ENCODE results near the gene PLBD2. TPM values are rescaled to one million over a fixed set of nuclear protein-coding genes. Genes with fewer than 3 reads are reported as not detected.

Gene PLBD2
- total and polyA plus RNA-seq, 2 donors (not counting 1 experiment from before 2014, with no cell fraction given): 11.9 to 35.5 TPM

- Histone ChIP-seq H4K20me1 (ENCODE audit: control insufficient read depth, extremely low read depth, insufficient read depth, low read length) (no peaks in the 10 kb centered on the region), H3K9me3 (ENCODE audit: control insufficient read depth, insufficient read depth, low read depth, low read length) (no peaks in the 10 kb centered on the region), H2AFZ (ENCODE audit: low read length) (no peak overlapping the region), H3K4me1 (ENCODE audit: control insufficient read depth, extremely low read depth, insufficient read depth, low read length) (no peaks in the 10 kb centered on the region), H3K9ac (ENCODE audit: insufficient read depth, low read length) (no peak overlapping the region), H3K27ac (ENCODE audit: insufficient read depth, low read length) (no peak overlapping the region), H3K4me3 (replicated peaks in 1 of 4; ENCODE audit: control extremely low read depth in 1 of 4, insufficient read depth in 1 of 4, low read depth in 3 of 4, low read length in 4 of 4) (no peak overlapping the region), H3K4me2 (ENCODE audit: extremely low read depth, insufficient read depth, low read length) (no peak overlapping the region), H3K36me3 (ENCODE audit: control insufficient read depth, insufficient read depth, low read length) (no peaks in the 10 kb centered on the region), H3K79me2 (ENCODE audit: control insufficient read depth, insufficient read depth, low read length) (no peaks in the 10 kb centered on the region), H3K27me3 (ENCODE audit: control insufficient read depth, insufficient read depth, low read length) (peaks cover 3% of the 10 kb centered on the region)
- no peak for TF ChIP-seq CTCF (conservative IDR thresholded peaks at IDR 0.05 in 1 of 2, IDR thresholded peaks at IDR 0.05 in 1 of 2; ENCODE audit: low read depth in 1 of 2, low read length in 2 of 2)
- no peak for TF ChIP-seq EZH2 (IDR thresholded peaks at IDR 0.05; ENCODE audit: low read length, missing control alignments)
- no peak for DNase-seq (ENCODE audit: low read depth in 2 of 2)
Observed at GRCh38 chr12:113398346-113399290, 40.2 kb downstream of the PLBD2 start.

- no peak overlapping the region for H3K9ac ChIP-seq (ENCODE audit: insufficient read depth, low read length)
- H3K36me3 ChIP-seq (ENCODE audit: control insufficient read depth, insufficient read depth, low read length): no peaks in the 10 kb centered on the region
- peaks cover 3% of the 10 kb centered on the region for H3K27me3 ChIP-seq (ENCODE audit: control insufficient read depth, insufficient read depth, low read length)
- no peaks in the 10 kb centered on the region for H3K9me3 ChIP-seq (ENCODE audit: control insufficient read depth, insufficient read depth, low read depth, low read length)
- H3K79me2 ChIP-seq (ENCODE audit: control insufficient read depth, insufficient read depth, low read length): no peaks in the 10 kb centered on the region
- H4K20me1 ChIP-seq (ENCODE audit: control insufficient read depth, extremely low read depth, insufficient read depth, low read length): no peaks in the 10 kb centered on the region
- no peak overlapping the region for H3K27ac ChIP-seq (ENCODE audit: insufficient read depth, low read length)
- H3K4me1 ChIP-seq (ENCODE audit: control insufficient read depth, extremely low read depth, insufficient read depth, low read length): no peaks in the 10 kb centered on the region
- no peak overlapping the region for H3K4me3 ChIP-seq (replicated peaks in 1 of 4; ENCODE audit: control extremely low read depth in 1 of 4, insufficient read depth in 1 of 4, low read depth in 3 of 4, low read length in 4 of 4)
- no peak for DNase-seq (ENCODE audit: low read depth in 2 of 2)
- H2AFZ ChIP-seq (ENCODE audit: low read length): no peak overlapping the region
- H3K4me2 ChIP-seq (ENCODE audit: extremely low read depth, insufficient read depth, low read length): no peak overlapping the region
- TF ChIP-seq CTCF (conservative IDR thresholded peaks at IDR 0.05 in 1 of 2, IDR thresholded peaks at IDR 0.05 in 1 of 2; ENCODE audit: low read depth in 1 of 2, low read length in 2 of 2) (no peak), EZH2 (IDR thresholded peaks at IDR 0.05; ENCODE audit: low read length, missing control alignments) (no peak)
Observed at GRCh38 chr12:113399490-113399889, 41.1 kb downstream of the PLBD2 start.

- H2AFZ ChIP-seq (ENCODE audit: low read length): no peak overlapping the region
- DNase-seq (ENCODE audit: low read depth in 2 of 2): no peak
- no peaks in the 10 kb centered on the region for H4K20me1 ChIP-seq (ENCODE audit: control insufficient read depth, extremely low read depth, insufficient read depth, low read length)
- no peak overlapping the region for H3K4me2 ChIP-seq (ENCODE audit: extremely low read depth, insufficient read depth, low read length)
- no peak overlapping the region for H3K4me3 ChIP-seq (replicated peaks in 1 of 4; ENCODE audit: control extremely low read depth in 1 of 4, insufficient read depth in 1 of 4, low read depth in 3 of 4, low read length in 4 of 4)
- TF ChIP-seq CTCF (conservative IDR thresholded peaks at IDR 0.05 in 1 of 2, IDR thresholded peaks at IDR 0.05 in 1 of 2; ENCODE audit: low read depth in 1 of 2, low read length in 2 of 2): no peak
- no peak for TF ChIP-seq EZH2 (IDR thresholded peaks at IDR 0.05; ENCODE audit: low read length, missing control alignments)
- H3K79me2 ChIP-seq (ENCODE audit: control insufficient read depth, insufficient read depth, low read length): no peaks in the 10 kb centered on the region
- no peaks in the 10 kb centered on the region for H3K4me1 ChIP-seq (ENCODE audit: control insufficient read depth, extremely low read depth, insufficient read depth, low read length)
- H3K9ac ChIP-seq (ENCODE audit: insufficient read depth, low read length): no peak overlapping the region
- H3K27ac ChIP-seq (ENCODE audit: insufficient read depth, low read length): no peak overlapping the region
- H3K27me3 ChIP-seq (ENCODE audit: control insufficient read depth, insufficient read depth, low read length): peaks cover 3% of the 10 kb centered on the region
- H3K9me3 ChIP-seq (ENCODE audit: control insufficient read depth, insufficient read depth, low read depth, low read length): no peaks in the 10 kb centered on the region
- no peaks in the 10 kb centered on the region for H3K36me3 ChIP-seq (ENCODE audit: control insufficient read depth, insufficient read depth, low read length)
Observed at GRCh38 chr12:113400362-113400761, 42.0 kb downstream of the PLBD2 start.
